NK-92 (cell line): ENCODE measurements around the gene NPNT.
"Not testable (repeated sequence)": the region's sequence is repeated elsewhere in the genome, so short reads cannot be mapped to it uniquely, and the experiment has no call there.

Experiments
- DNase-seq: peaks from one replicate; lab custom pipeline; 2025; ENCODE audit not compliant: unreplicated experiment; lab: John Stamatoyannopoulos, UW

NPNT gene

GRCh38 chr4:105894660-105895582, at the start of gene NPNT:
NPNT (plus strand) TSS chr4:105895471; CDS start chr4:105895653, 182 bp downstream.
- DNase-seq = no peak

GRCh38 chr4:105845559-105845958, 49.7 kb upstream of the NPNT start:
- DNase-seq = no peak

- not testable (repeated sequence) for DNase-seq
These were observed 46.9 kb upstream of the NPNT start for GRCh38 chr4:105848359-105848758.

- DNase-seq = no peak
These were observed 44.1 kb upstream of the NPNT start for GRCh38 chr4:105851196-105851595.

GRCh38 chr4:105852230-105852629, 43.0 kb upstream of the NPNT start:
- not testable (repeated sequence) for DNase-seq

- no peak for DNase-seq
These were observed 36.7 kb upstream of the NPNT start for GRCh38 chr4:105858466-105859040.

GRCh38 chr4:105859233-105859632, 36.0 kb upstream of the NPNT start:
- no peak for DNase-seq

GRCh38 chr4:105870963-105871362, 24.3 kb upstream of the NPNT start:
- DNase-seq = no peak

- DNase-seq = no peak
These were observed 23.3 kb upstream of the NPNT start for GRCh38 chr4:105871997-105872396.

GRCh38 chr4:105875233-105875632, 20.0 kb upstream of the NPNT start:
- DNase-seq = no peak

GRCh38 chr4:105878668-105879067, 16.6 kb upstream of the NPNT start:
- DNase-seq = no peak

GRCh38 chr4:105887508-105887907, 7.8 kb upstream of the NPNT start:
- no peak for DNase-seq

- no peak for DNase-seq
These were observed 551 bp downstream of the NPNT start for GRCh38 chr4:105895583-105896460.

GRCh38 chr4:105896461-105896942, 1.2 kb downstream of the NPNT start:
- DNase-seq = no peak

- DNase-seq = no peak
These were observed 1.9 kb downstream of the NPNT start for GRCh38 chr4:105896984-105897775.

- DNase-seq = no peak
These were observed 5.3 kb downstream of the NPNT start for GRCh38 chr4:105900541-105900940.

GRCh38 chr4:105902550-105903262, 7.4 kb downstream of the NPNT start:
- no peak for DNase-seq

- no peak for DNase-seq
These were observed 14.6 kb downstream of the NPNT start for GRCh38 chr4:105909787-105910281.

GRCh38 chr4:105911426-105911825, 16.2 kb downstream of the NPNT start:
- DNase-seq = no peak

GRCh38 chr4:105912633-105913032, 17.4 kb downstream of the NPNT start:
- DNase-seq = no peak
